ENCODE data around the gene PUDP.

PUDP gene

DNA sequence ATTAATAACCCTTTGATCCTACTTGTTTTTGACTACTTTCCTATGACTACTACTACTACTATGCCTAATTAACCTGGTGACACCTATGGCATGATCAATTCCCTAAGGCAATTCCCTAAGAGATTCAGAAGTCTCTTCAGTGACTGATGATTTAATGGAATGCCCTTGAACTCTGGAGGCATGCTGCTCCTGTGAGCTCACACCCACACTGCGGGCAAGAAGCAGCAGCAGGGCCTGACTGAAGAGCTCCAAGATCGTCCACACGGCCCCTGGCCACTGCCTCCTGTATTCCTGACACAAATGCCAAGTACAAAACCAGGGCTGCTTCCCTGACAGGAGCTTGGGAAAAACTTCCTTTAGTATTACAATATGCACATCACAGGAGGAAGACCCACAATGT is 74.6 kb downstream of the PUDP start:
- DNase-seq (ENCODE audit: low read depth): no peak

DNA sequence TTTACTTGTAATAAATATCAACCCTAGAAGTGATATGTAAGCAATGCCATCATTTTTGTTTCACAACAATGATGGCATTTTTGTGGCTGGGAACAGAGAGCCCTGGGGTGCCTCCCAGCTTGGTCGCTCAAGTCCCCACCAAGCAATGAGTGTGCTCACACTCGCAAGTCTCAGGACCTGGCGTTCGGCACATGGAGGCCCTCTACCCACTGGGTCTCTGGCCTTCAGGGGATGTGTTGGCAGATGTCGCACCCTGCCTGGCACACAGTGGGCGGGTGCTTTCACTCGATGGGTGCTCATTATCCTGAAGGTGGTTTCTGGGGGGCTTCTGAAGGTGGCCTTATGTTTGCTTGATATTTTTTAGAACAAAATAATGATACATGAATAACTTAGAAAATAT is 75.1 kb downstream of the PUDP start:
- DNase-seq (ENCODE audit: low read depth): no peak

DNA sequence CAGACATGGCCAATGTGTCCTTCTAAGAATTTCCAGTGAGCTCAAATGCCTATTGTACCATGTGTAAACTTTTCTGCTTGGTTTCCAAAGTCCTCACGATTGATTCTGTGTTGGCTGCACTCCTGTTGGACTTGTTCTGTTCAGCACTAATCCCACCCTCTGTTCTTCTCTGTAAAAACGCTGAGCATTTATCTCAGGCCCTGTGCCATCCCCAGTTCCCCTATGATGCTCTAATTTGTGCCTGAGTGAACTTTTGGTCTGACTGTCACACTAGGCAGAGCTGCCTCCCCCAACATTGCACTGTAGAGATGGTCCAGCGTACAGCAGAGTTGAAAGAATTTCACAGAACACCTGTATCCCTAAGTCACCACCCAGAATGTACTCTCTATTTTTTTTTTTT is 76.6 kb downstream of the PUDP start:
- no peak for DNase-seq (ENCODE audit: low read depth)

DNA sequence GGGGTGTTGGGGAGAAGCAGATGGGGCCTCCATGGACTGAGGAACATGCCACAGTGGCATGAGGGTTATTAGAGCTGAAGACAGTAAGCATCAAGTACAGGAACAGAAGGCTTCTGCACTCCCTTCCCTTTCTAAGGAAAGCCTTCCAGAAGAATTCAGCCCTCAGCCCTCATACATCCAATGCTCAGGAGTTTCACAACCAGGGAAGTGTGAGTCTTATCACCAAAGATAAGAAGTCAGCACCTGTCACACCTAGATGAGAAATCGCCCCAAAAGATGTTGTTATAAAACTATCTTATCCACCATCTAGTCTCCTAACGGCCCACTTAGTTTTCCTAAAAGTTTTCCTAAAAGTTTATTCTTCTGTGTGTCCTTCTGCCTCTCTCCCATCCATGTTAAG is 78.4 kb downstream of the PUDP start:
- DNase-seq (ENCODE audit: low read depth): no peak

DNA sequence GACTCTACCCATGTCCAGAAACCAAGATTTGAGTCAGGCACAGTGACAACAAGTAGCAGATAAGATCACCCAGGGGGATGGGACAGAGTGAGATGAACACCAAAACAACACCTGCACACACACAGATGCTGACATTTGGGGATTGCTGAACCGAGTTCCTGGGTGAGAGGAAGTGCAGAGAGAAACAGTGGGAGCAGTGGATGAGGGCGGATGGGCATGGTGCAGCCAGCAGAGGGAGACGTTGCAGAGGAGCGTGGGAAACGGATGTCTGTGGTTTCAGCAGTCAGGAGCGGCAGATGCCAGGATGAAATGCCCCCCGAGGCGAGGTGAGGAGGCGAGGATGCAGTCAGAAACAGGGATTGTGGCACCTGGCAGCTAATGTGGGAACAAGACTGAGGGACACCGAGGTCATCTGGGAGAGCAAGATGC is 79.0 kb downstream of the PUDP start:
- peak; percentile 7 for DNase-seq (ENCODE audit: low read depth)

GRCh38 chrX:7067256-7067655 is 80.7 kb downstream of the PUDP start:
- DNase-seq (ENCODE audit: low read depth): no peak

DNA sequence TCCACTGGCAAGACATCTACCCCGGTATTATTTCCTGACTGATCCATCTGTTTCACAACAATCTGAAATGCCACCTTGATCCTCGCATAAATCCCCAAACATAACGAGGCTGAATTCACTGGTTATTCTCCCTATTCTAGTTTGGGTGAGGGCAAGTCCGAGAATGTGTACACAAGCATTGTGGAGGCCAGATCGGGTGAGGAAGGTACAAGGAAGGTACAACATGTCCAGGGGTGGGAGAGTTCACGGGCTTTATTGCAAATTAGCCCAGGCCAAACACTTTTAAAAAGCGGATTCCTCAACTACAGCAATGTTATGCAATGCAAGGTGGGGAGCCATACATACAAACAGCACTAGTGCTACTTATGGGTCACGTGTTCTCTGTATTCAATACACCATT is 82.5 kb downstream of the PUDP start:
- no peak for DNase-seq (ENCODE audit: low read depth)

DNA sequence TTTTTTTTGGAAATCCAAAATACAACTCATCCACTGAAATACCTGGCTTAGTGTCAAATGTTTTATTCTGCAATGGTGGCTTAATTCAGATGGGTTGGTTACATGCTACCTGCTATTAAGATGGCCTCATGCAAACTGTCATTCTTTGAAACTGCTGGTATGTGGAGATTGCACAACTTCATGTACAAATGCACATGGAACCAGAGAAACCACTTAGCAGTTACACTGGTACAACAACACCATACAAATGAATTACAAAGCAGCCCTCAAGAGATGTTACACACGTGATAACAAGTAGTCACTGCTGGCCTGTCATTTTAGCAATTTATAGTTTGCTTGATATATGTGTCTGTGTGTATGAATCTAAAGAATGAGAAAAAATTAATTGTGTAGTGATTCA is 85.0 kb downstream of the PUDP start:
- DNase-seq (ENCODE audit: low read depth): peak; percentile 43

DNA sequence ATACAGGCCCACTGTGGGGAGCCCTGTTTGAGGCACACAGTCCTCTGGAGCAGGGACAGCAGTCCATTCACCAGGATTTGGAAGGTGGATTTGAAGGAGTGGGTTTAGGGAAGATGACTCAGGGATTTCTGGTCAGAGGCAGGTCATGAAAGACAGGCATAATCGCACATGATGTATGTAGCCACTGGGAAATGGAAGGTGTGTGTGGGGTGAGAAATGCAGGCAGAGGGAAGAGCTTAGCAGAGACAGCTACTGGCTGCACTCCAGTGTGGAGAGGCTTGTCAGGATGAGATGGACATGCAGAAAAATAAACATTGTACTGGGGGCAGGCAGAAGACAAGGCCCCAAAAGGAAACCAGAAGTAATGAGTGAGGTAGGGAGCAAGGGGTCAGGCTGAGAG is 85.7 kb downstream of the PUDP start:
- DNase-seq (ENCODE audit: low read depth): peak; percentile 83

GRCh38 chrX:7061429-7061828 is 86.5 kb downstream of the PUDP start:
- DNase-seq (ENCODE audit: low read depth): no peak

- DNase-seq (ENCODE audit: low read depth): no peak
Measured at GRCh38 chrX:7060444-7060843, 87.5 kb downstream of the PUDP start.

GRCh38 chrX:7059859-7060258 is 88.1 kb downstream of the PUDP start:
- DNase-seq (ENCODE audit: low read depth): no peak

DNA sequence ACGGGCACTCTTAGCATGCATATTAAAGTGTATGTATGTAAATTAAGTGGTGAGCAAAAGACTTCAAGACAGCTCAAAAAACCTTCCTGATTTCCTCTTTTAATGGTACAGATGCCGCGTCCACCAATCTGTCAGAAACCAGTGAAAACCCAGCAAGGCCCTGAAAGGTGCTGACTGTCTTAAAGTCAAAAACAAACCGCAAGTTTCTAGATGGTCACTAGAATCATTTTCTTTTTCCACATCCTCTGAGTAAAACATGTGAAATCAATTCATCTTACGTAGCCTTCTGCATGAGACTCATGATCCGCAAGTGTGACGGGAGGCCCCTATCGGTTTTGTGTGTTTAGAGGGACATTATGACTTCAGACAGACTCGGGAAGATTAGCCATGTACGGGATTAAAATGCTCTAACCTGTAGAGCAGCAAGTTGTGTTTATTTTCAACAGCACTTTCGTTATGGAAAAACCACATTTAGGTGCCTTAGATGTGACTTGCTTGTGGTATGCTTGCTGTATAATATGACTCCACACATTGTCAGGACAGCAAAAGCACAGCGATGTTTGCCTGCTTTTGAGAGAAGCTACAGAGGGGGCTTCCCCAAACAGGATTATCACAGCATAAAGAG is 88.6 kb downstream of the PUDP start:
- DNase-seq (ENCODE audit: low read depth): no peak

DNA sequence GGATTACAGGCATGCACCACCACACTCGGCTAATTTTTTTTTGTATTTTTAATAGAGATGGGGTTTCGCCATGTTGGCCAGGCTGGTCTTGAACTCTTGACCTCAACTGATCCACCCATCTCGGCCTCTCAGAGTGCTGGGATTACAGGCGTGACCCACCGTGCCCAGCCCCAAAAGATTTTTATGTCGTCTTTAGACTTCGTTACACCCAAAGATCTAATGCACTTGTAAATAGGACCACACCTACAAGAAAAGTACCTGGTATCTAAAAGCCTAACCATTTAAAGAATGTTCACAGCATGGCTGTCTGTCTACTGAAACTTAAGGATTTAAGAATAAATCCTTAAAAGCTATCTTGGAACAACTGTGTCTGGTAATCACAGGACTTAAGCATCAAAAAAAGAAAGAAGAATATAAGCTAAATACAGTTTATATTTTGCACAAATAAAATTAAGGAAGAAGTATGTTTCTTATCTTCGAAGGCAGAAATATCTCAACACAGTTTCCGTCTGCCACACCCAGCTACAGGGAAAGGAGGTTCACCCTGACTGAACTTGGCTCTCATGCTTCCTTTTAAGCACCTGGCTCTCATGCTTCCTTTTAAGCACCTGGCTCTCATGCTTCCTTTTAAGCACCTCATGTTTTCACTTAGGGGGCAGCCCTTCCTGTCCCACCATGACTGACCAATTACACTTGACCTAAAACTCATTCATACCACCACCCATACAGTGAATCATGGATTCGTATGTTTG is 92.4 kb downstream of the PUDP start:
- no peak for DNase-seq (ENCODE audit: low read depth)

- no peak for DNase-seq (ENCODE audit: low read depth)
Measured at GRCh38 chrX:7054219-7055216, 93.4 kb downstream of the PUDP start.

DNA sequence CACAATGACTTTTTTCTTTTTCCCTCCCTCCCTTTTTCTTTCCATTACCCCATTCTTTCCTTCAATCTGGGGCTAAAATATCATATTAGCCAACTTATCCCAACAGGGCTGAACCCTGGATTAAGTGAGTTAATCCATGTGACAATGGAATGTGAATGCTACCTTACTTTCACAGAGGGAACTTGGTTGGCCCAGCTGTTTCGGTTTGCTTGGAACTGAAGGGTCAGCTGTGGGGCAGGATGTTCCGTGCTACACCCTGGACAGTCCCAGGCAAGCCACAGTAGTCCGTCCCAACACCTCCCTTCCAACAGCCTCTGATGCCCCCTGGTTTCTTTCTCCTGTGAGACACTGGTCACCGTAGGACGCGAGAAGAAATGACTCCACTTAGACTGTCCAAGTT is 95.4 kb downstream of the PUDP start:
- DNase-seq (ENCODE audit: low read depth): no peak

GRCh38 chrX:7050271-7050670 is 97.7 kb downstream of the PUDP start:
- DNase-seq (ENCODE audit: low read depth): no peak

DNA sequence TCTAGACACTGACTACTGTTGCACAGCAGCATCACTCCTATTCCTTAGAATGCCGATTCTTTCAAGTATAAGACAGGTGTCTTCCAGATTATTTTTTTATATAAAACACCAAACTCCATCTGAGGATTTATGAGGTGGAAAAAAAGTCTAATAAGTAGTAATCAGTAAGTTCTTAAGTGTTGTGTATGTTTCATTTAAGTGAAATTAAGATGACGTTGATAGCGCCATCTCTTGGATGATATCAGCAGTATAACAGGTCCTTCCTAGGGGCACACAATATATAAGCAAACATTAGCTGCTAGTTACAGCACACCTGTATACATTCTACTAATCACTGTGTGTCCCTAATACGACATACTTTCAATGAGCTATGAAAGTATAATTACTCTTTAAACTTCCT is 100.0 kb downstream of the PUDP start:
- no peak for DNase-seq (ENCODE audit: low read depth)

DNA sequence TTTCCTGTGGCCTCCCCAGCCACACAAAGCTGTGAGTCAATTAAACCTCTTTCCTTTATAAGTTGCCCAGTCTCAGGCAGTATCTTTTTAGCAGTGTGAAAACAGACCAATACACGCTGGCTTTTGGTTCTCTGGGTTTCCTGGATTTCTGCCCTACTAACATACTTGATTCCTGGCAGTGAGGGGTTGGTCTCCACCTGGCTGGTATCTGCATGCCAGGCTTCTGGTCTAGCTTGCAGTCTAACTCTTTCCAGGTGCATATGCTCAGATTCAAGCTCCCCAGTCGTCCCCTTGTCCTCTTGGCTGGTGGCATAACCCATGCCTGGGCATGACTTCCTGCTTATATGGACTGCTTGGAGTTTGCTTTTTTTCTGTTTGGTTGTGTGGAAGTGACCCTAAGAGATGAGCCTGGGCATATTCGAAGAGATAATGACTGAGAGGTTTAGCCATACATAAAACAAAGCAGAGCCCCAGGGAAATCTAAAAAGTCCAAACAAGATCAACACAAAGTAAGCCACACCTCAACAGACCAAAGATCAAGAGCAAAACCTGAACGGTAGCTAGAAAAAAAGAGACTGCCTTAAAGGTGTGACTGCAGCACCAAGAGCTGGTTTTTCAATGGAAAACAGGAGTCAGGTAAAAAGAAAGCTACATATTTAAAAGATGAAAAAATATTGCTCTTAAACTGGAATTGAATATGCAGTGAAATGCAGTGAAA is 102.6 kb downstream of the PUDP start:
- no peak for DNase-seq (ENCODE audit: low read depth)

GRCh38 chrX:7043796-7044433 is 104.0 kb downstream of the PUDP start:
- peak; percentile 60 for DNase-seq (ENCODE audit: low read depth)

- no peak for DNase-seq (ENCODE audit: low read depth)
Measured at GRCh38 chrX:7028246-7028645, 119.7 kb downstream of the PUDP start.

DNA sequence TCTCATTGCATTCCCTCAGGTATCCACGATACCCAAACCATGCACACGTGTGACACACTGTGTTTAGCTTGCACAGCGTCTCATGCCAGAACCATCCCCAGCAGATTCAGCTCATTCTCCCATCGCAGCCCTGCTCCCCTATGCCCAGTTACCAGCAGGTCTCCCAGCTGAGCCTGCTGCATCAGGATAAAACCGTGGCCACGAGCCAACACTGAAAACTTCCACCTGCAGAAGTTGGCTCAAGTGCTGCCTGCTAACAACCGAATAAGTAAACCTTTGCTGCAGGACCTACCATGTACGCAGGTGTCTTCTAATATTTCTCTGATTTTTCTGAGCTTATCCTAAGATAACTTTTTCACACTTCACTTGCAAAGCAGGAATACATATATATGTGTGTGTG is 120.9 kb downstream of the PUDP start:
- no peak for DNase-seq (ENCODE audit: low read depth)

Measured in amniotic epithelial cell (primary cell).